GM12875 (cell line): ENCODE measurements around the gene RBM26.

Experiments
- H3K4me3 ChIP-seq: one replicate; pipeline ENCODE4 v1.5.1; 2011; ENCODE audit warnings: low read depth, low read length, control low read depth
- CTCF ChIP-seq: IDR thresholded peaks from 2 replicates; pipeline ENCODE4 v1.5.1; 2011; ENCODE audit warnings: low read depth, mild to moderate bottlenecking, control low read depth, inconsistent platforms, low read length, moderate library complexity, borderline replicate concordance; ENCODE audit not compliant: insufficient read depth

The RBM26 gene

GRCh38 chr13:79387853-79388252 lies 18.2 kb downstream of the RBM26 start:
- no peak overlapping the region for H3K4me3 ChIP-seq
- no peak for TF ChIP-seq CTCF

- H3K4me3 ChIP-seq = no peak overlapping the region
- no peak for TF ChIP-seq CTCF
Observed at GRCh38 chr13:79386125-79386826, 19.8 kb downstream of the RBM26 start.

GRCh38 chr13:79385694-79386093 lies 20.4 kb downstream of the RBM26 start:
- no peak overlapping the region for H3K4me3 ChIP-seq

GRCh38 chr13:79384022-79384610 lies 21.9 kb downstream of the RBM26 start:
- TF ChIP-seq CTCF = no peak

More at GRCh38 chr13:79385694-79386093, 20.4 kb downstream of the RBM26 start:
- no peak for TF ChIP-seq CTCF

GRCh38 chr13:79382545-79383275 lies 23.3 kb downstream of the RBM26 start:
- no peak for TF ChIP-seq CTCF
- H3K4me3 ChIP-seq = no peak overlapping the region

More at GRCh38 chr13:79384022-79384610, 21.9 kb downstream of the RBM26 start:
- no peak overlapping the region for H3K4me3 ChIP-seq

GRCh38 chr13:79380997-79381396 lies 25.1 kb downstream of the RBM26 start:
- no peak overlapping the region for H3K4me3 ChIP-seq
- no peak for TF ChIP-seq CTCF

- H3K4me3 ChIP-seq = no peak overlapping the region
- no peak for TF ChIP-seq CTCF
Observed at GRCh38 chr13:79379274-79379673, 26.8 kb downstream of the RBM26 start.
